Right lung (tissue), 10 donors: Measurements from ENCODE around the gene PPP1R27. TPM values are rescaled to one million over a fixed set of nuclear protein-coding genes. Genes with fewer than 3 reads are reported as not detected.

Experiments used
- DNase-seq, 2 donors: peaks; one replicate each; pipeline ENCODE4 v3.0.0-alpha.2; 2013
- long read RNA-seq, 8 donors: transcript quantifications; one replicate each; lab custom pipeline, GENCODE V29; 2026
- polyA plus RNA-seq, 5 donors: library from polyadenylated mRNA; unstranded; fragments of 120-200 nt; gene quantifications; one replicate each; pipeline versions ENCODE4 v1.2.1 to v1.2.3, GENCODE V29; 2013; ENCODE audit warnings: inconsistent platforms in 1 of 5, low replicate concordance in 1 of 5; ENCODE audit not compliant: insufficient read length in 5 of 5, insufficient read depth in 1 of 5

PPP1R27 gene, protein sequence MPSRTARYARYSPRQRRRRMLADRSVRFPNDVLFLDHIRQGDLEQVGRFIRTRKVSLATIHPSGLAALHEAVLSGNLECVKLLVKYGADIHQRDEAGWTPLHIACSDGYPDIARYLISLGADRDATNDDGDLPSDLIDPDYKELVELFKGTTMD
- polyA plus RNA-seq, result 1 to 10 TPM in 1 of 5 donors, under 1 TPM in 4; 0.11 to 1.7 (median 0.15) TPM
- long read RNA-seq, donor 1, result 0 reads
- long read RNA-seq, donor 2, result 0 reads
- long read RNA-seq, donor 3, result 0 reads
- long read RNA-seq, donor 4, result 0 reads
- long read RNA-seq, donor 5, result 0 reads
- long read RNA-seq, donor 6, result 0 reads
- long read RNA-seq, donor 7, partial matches to known transcripts, result 0 of 1 reads
- long read RNA-seq, donor 7, other reads (novel, unspliced or antisense), result 0 of 1 reads
- long read RNA-seq, donor 8, result 0 reads

DNA sequence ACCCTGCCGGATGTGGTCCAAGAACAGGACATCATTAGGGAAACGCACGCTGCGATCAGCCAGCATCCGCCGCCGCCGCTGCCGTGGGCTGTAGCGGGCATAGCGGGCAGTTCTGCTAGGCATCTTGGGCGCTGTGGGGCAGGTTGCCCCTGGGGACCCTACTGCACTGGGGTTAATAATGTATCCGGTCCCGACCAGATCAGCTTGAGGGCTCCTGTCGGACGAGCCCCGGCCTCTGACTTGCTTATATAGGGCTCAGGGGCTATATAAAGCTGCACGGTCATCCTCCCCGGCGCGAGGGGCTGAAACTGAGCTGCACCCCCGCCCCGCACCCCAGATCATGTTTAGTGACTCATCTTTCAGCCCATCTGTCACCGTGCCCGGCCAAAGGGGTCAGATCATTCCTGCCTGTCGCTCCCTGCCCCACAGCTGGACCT lies at the start of gene PPP1R27:
Gene PPP1R27, minus strand, starts transcription at position 220 of the 437 bp plus-strand sequence. Its CDS starts 97 bp downstream, at position 123.
- DNase-seq, result no peak

- no peak for DNase-seq
Observed at GRCh38 chr17:81884520-81884919, 49.7 kb upstream of the PPP1R27 start.

DNA sequence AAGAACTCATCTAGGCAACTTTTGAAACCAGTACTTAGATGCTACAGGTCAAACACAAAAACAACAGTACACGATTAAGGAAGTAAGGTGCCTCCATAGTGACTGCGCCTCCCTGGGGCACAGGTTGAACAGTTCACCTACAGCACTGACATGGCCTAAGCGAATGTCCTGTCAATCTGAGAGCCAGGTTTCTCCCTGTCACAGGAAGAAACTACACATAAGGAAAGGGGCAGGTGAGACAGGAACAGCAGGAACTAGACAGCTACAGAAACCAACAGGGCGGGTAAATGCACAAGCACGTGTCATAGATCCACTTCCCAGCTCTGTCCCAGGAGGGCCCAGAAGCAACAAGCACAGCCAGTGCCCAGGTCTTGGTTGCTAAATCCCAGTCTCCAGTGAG lies 44.3 kb upstream of the PPP1R27 start:
- no peak for DNase-seq

DNA sequence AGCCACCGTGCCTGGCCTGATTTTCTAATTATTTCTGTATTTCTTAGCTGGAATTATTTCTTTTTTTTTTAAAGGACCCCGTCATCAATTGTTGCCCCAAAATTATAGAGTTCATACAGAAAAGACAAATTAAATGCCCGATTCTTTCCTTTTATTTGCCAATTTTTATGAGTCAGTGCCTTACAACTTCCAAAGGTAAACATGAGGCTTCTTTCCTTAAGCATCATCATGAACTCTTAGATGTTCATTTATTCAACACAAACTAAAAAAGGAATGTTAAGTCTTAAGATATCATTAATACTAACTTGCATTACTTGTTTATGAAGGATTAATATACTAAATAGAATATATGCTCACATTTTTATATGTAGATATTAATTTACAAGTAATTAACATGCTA lies 43.4 kb upstream of the PPP1R27 start:
- no peak for DNase-seq

- DNase-seq, result no peak
Observed at GRCh38 chr17:81877569-81877968, 42.7 kb upstream of the PPP1R27 start.

DNA sequence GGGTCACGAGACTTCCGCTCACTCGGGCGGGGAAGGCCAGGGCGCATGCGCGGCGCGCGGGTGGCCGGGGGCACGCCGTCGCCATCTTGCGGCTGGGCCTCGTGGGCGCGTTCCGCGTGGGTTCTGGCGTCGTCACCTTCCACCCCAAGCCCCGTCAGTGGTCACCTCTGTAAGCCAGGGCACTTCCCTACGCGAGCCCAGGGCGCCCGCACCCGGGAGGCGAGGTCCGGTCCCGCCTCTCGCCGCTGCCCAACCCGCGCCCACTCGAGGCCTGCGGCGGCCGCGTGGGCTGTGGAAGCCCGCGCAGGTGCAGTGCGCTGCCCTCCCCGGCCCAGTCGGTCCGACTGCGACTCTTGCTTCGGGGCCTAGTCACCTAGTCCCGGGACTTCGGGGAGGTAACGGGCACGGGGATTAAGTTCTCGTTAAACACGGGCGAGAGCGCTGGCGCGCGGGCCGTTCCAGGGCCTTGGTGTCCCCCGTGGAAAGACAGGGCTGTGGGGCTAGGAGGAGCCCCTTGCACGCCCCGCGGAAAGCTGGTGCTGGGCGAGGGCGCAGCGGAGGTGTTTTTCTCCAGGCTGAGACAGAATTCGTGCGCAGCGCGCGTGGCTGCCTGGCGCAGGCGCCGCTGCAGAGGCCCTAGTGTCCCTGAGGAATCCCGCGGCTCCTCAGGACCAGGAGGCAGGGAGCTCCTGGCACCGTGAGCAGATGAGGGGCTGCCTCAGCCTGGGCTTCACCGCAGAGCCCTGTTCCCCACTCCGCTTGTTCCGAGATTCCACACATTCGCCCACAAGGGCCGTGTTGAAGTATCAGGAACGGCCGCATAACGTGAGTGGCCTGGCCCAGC lies 36.8 kb upstream of the PPP1R27 start:
- DNase-seq, result peak; percentile 88 to 92

DNA sequence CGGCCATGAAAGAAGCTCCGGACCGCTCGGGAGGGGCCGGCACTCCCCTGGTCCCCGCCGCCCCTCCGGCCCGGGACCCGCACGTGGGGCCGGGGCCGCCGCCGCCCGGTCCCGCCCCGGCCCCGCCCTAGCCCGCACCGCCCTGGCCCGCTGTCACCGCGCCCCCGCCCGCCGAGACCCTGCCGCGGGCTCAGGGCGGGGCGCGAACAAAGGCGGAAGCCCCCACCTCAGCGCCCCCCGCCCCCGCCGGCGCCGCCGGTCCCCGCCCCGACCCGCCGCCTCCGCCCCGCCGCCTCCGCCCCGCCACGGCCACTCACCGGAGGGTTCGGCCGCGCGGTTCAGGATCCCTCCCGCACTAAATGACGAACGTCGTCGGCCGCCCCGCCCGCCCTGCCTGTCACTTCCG lies 36.1 kb upstream of the PPP1R27 start, which contains the start of gene ARHGDIA:
Gene ARHGDIA, minus strand, starts transcription at position 357 of the 406 bp plus-strand sequence. CDS start 1,407 bp downstream, outside the sequence.
- no peak for DNase-seq

- peak in 1 of 2 donors; percentile 18 for DNase-seq
Observed at GRCh38 chr17:81870131-81870980, 35.5 kb upstream of the PPP1R27 start.

DNA sequence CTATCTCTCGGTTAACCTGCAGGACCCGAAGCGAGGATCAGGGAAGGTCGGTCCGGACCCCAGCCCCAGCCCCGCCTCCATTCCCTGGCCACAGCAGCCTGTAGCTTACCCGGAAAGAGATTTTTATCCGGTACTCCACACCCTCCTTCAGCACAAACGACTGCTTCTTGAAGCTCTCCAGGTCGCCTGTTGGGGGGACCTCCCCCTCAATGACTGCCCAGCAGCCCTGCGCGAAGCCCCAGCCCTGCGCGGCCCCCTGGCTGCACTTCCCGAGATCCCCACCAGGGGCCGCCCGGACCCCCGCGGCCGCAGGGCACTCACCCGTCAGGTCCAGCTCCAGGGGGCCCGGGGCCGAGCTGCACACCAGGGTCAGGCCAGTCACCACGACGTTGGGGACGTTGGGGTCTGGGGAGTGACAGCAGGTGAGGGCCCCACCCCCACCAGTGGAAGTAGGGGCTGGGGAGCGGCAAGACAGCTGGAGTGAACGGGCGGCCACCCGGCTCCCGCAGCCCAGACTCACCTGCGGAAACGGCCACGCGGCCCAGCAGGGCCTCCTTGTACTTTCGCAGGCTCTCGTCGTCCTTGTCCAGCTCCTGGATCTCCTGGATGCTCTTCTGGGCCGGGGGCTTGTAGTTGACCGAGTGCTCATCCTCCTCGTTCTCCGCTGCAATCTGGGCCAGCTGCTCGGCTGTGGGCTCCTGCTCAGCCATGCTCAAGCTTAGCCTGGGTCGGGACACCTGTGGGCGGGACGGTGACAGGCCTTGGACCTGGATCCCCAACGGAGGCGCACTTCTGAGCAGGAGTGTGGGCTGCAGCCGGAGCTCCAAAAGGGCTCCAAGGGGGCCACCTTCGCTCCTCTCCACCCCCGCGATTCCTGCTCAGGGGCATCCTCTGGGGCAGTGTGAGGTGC lies 34.6 kb upstream of the PPP1R27 start:
- peak in 1 of 2 donors; percentile 38 for DNase-seq

GRCh38 chr17:81868674-81869220 lies 33.9 kb upstream of the PPP1R27 start:
- no peak for DNase-seq

GRCh38 chr17:81867991-81868673 lies 33.3 kb upstream of the PPP1R27 start:
- DNase-seq, result no peak

DNA sequence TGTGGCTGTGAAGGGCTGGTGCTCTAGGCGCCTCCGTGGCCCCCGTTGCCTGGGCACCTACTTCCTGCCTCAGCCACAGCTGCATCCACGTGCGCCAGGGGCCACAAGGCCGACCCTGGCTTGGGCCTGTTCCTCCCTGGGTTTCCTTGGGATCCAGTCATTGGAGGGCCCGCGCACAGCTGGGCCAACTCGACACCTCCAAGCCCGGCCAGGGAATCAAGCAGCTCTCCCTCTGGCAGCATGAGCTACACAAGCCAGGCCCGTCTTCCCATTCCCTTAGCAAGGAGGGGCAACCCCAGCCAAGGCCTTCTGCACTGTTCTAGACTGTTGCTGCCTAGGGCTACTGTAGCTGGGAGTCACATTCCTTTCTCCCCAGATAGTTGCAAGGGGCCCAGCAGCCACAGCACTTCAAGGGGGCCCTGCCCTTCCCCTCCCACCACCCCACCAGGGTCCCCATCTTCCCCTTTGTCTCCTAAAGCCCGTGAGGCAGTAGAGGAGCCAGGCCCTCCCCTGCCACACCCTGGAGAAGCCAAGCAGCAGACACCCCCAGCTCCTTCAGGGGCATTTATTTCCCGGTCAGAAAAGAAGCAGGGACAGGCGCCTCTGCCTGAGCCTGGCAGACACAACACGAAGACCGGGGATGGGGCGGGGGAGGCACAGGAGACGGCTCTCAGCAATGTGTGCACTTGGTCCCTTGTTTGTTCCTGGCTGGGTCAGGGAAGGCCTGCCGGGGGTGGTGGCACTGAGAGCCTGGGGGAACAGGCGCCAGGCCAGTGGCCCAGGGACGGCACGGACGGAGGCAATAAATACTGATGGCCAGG lies 32.5 kb upstream of the PPP1R27 start:
- DNase-seq, result no peak

DNA sequence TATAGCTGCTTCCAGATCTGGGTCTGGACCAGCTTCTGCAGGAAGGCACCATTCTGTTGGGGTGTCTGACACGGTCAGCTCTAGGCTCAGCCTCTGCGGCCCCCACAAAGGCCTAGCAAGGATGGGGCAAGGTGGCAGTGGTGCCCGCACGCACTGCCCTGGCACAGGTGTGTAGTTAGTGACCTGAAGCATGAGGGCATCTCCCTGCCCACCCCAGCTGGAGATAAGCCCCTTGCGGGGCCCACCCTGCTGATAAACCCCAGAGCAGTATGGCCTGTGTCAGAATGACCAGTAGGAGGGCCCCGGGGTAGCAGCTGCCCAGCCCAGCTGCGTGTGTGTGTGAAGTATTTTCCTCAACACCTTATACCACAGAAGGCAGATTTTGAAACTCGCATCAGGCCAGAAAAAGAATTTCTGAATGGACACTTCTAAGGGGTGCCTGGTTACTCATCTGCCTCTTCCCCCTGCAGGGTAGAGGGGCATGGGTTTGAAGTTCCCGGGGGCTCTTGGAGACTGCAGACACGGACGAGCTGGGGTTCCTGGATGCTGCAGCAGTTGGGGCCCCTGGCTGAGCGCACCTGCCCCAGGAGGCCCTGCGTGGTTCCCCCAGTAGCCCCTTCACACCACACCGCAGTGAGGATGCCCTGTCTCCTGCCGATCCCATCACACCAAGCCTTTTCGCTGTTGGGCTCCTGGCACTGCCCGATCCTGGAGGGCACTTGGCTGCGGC lies 31.8 kb upstream of the PPP1R27 start:
- no peak for DNase-seq

- no peak for DNase-seq
Observed at GRCh38 chr17:81865733-81866439, 31.0 kb upstream of the PPP1R27 start.

GRCh38 chr17:81865358-81865732 lies 30.5 kb upstream of the PPP1R27 start:
- DNase-seq, result no peak

- no peak for DNase-seq
Observed at GRCh38 chr17:81863833-81864768, 29.3 kb upstream of the PPP1R27 start.
